GM08714 (cell line): Measurements from ENCODE around the gene ZNF879.
A peak's percentile ranks its signal among the peaks of the same experiment; 100 is the strongest.

Experiments
- H3K4me3 ChIP-seq: fragments of 200-500 bp; sonication (Bioruptor generic); 2 replicates; pipeline ENCODE4 v1.5.1; 2014; ENCODE audit warnings: mild to moderate bottlenecking, low read length, inconsistent platforms
- ZNF274 ChIP-seq: IDR thresholded peaks from 2 replicates; pipeline ENCODE4 v1.6.1; 2012; ENCODE audit warnings: mild to moderate bottlenecking, low read depth, low read length

ZNF879 gene

GRCh38 chr5:179055841-179056240 is 32.2 kb downstream of the ZNF879 start:
- no peak for TF ChIP-seq ZNF274
- H3K4me3 ChIP-seq, result no peak overlapping the region

GRCh38 chr5:179060116-179061008 is 36.8 kb downstream of the ZNF879 start, which contains the start of gene ZNF354C:
Gene ZNF354C (plus strand): TSS chr5:179060373. CDS start chr5:179062069, 1,696 bp downstream.
- TF ChIP-seq ZNF274, result no peak
- peak within 1 kb of the TSS; percentile 69; the same call in 1 of the 2 replicates for H3K4me3 ChIP-seq

- peak overlapping the region; percentile 69; the same call in 1 of the 2 replicates for H3K4me3 ChIP-seq
- no peak for TF ChIP-seq ZNF274
These were observed 37.4 kb downstream of the ZNF879 start for GRCh38 chr5:179061025-179061424.

- no peak overlapping the region for H3K4me3 ChIP-seq
- no peak for TF ChIP-seq ZNF274
These were observed 42.1 kb downstream of the ZNF879 start for GRCh38 chr5:179065703-179066102.

GRCh38 chr5:179079165-179079987 is 55.8 kb downstream of the ZNF879 start:
- H3K4me3 ChIP-seq, result no peak overlapping the region
- TF ChIP-seq ZNF274, result peak; percentile 96

- no peak for TF ChIP-seq ZNF274
- H3K4me3 ChIP-seq, result no peak overlapping the region
These were observed 57.1 kb downstream of the ZNF879 start for GRCh38 chr5:179080724-179081123.
